GM19467 (cell line): ENCODE measurements around the gene GSTM4.

ENCODE experiments used
- ATAC-seq: cut with Tn5 transposase; IDR thresholded peaks from one replicate; pipeline ENCODE4 v1.9.1; 2021; ENCODE audit warnings: mild to moderate bottlenecking, moderate library complexity; ENCODE audit not compliant: unreplicated experiment

The GSTM4 gene

GRCh38 chr1:109655615-109656519, at the start of gene GSTM4:
TSS of gene GSTM4 (plus strand) at chr1:109656099. CDS start at chr1:109656390, 291 bp downstream.
- peak; percentile 92 for ATAC-seq

DNA sequence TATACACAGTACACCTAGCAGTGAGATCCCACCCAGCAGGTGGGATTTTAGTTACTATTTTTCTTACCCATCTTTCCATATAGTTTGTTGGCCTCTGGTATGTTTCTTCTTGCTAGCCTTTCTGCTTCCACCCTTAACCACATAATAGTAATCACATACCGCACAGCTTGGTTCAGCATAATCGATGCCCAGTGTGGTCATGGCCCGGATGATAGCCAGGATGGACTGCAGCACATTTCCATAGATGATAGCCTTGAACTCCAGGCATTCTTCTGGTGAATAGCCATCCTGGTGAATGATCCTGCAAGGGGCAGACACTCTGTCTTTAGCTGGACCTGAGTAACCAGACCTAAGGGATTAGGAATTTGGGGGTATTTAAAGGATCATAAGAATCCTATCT, 46.0 kb upstream of the GSTM4 start:
- ATAC-seq = no peak

DNA sequence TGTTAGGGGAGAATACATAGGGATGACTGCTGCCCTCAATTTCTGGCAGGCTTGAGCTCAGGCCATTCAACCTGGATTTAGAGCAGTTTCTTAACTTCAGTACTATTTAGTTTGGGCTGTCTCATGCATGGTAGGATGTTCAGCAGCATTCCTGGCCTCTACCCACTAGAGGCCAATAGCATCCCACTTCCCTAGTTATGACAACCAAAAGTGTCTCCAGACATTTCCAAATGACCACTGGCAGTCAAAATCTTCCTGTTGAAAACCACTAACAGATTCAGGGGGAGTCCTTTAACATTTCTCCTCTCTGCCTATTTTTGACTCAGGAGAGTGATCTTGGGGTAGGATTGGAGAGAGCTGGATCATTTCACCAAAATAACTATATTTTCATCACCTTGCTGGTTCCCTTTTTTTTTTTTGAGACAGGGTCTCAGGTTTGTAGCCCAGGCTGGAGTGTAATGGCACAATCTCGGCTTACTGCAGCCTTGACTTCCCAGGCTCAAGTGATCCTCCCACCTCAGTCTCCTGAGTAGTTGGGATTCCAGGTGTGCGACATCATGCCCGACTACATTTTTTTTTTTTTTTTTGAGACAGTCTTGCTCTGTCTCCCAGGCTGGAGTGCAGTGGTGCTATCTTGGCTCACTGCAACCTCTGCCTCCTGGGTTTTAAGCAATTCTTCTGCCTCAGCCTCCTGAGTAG, 45.1 kb upstream of the GSTM4 start:
- ATAC-seq = no peak

GRCh38 chr1:109611308-109611990, 44.5 kb upstream of the GSTM4 start:
- no peak for ATAC-seq

DNA sequence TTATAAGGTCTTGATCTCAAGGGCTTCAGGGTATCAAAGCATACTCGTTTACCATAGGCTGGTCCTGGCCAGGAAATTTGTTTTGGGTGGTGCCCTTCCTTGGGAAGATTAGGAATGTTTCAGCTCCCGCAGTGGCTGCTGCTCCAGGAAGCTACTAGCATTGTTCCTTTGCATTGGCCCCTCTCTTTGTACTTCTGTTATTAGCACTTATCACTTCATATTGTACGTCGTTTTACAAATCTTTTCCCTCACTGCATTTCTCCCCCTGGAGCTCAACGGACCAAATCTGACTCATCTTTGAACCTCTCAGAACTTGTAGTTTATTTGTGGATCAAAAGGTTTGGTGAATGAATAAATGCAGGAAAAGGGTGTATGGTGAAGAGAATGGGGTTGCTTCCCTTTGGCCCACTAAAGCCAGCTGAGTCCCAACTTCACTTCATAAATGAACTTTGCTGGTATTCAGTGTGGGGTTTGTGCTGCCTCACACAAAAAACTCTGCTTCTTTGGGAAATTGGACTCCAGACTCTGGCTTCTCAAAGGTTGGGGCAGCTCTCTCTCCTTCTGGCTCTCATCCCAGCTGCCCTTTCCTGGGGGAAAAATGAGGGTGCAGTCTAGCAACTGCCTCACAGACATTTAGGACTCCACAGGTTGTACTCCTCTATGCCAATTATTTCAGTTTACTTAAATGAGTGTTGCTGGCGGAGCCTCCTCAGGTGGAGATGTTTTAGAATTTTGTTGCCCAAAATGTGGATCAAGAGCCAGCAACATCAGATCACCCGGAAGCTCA, 42.3 kb upstream of the GSTM4 start:
- no peak for ATAC-seq

DNA sequence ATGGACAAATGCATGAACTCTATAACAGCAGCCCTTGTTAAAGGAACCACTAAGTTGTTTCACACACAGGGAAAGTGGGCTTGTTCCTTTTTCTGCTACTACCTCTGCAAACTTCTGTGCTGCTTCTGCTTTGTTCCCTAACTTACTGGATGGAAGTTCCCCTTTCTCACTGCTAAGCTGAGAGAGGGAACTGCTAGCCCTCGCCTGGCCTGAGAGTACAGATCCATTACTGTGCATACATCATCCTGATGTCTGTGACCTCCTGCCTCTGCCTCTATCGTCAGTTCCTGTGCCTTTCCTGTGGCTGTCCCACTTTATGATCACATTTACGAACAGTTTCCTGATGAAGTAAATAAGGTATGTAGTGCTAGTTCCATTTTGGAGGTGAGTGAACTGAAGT, 40.0 kb upstream of the GSTM4 start:
- no peak for ATAC-seq

GRCh38 chr1:109616391-109616790, 39.5 kb upstream of the GSTM4 start:
- no peak for ATAC-seq

DNA sequence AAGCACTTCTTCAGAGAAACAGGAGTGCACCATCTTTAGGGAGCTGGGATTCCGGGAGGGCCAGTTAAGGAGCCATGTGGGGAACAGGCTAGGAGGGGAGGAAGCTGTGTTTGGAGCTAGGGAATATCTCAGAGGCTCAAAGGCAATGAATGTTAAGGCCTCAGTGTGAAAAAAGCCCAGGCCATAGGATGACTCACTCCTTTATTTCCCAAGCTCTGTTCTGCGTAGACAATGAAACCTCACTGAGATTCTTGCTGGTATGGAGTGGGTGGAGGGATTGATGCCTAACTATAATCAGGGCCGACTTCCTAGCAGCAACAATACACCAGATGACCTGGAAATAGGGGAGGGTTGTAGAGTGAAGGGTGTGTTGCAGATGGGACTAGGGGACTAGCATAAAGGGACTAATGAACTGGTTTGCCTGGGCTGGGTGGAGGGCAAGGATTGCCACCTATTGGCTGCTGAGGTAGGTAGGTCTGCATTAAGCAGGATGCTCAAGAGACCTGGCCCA, 38.6 kb upstream of the GSTM4 start:
- no peak for ATAC-seq

- ATAC-seq = no peak
Observed at GRCh38 chr1:109618661-109619575, 37.0 kb upstream of the GSTM4 start.

DNA sequence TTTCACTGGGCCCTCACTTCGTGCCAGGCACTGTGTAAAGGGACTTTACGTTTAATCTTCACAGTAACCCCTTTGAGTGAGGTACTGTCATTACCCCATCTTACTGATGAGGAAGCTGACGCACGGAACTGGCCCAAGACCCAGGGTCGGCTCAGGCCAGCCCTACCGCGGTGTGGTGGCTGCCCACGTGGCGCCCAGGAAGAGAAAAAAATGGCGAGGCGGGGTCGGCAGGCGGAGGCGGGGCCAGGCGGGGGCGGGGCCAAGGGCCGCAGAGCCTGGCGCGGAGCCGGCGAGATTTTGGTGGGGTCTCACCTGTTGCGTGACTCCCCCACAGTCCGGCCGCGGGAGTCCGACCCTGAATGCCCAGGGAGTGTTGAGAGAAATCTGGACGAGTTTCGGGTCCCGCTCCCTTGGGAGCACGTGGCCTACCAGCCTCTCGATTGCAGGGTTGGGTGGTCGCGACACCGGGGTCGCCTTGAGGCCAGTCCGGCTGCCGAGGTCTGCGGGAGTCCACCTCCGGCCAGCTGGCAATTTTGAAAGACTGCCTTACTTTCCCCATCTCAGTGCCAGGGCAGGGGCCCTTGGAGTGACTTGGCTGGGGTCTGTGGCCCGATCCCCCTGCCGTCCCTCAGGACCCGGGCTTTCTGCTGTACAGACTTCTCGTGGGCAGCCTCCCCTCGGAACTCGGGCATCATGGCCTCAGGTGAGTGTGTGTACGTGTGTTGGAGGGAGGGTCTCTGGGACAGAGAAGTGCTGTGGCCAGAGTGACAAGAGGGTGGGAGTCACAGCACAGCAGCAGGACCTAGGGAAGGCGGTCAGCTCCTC, 36.1 kb upstream of the GSTM4 start, which contains the start of the genes AMPD2 and GNAT2:
TSS of gene AMPD2 (plus strand) at position 262 of the 825 bp plus-strand sequence. CDS start 1,339 bp downstream, outside the sequence.
TSS of gene GNAT2 (minus strand) at position 41 of the 825 bp plus-strand sequence. CDS start 6,746 bp downstream, outside the sequence.
- ATAC-seq = peak; percentile 45

DNA sequence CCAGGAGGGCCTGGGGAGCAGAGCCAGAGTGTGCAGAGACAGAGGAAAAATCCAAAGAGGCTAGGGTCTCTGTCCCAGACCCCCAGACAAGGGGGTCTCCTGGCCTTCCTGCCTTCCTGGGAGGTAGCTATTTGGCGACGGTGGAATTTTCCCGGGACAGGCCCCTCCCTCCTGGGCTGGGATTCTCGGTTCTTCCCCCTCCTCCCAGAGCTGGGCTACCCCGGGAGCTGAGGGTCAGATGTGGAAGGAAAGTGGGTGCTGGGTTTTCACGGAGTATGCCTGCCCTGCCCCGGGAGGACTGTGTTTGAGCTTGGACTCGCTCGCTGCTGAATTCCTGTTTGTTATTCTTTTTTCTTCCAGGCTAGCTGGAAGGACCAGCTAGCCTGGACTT, 35.5 kb upstream of the GSTM4 start:
- ATAC-seq = no peak

GRCh38 chr1:109620841-109621286, 35.0 kb upstream of the GSTM4 start:
- ATAC-seq = peak; percentile 73

GRCh38 chr1:109621379-109622136, 34.3 kb upstream of the GSTM4 start:
- no peak for ATAC-seq

GRCh38 chr1:109622137-109622892, 33.6 kb upstream of the GSTM4 start:
- no peak for ATAC-seq

GRCh38 chr1:109622895-109623294, 33.0 kb upstream of the GSTM4 start:
- ATAC-seq = no peak

DNA sequence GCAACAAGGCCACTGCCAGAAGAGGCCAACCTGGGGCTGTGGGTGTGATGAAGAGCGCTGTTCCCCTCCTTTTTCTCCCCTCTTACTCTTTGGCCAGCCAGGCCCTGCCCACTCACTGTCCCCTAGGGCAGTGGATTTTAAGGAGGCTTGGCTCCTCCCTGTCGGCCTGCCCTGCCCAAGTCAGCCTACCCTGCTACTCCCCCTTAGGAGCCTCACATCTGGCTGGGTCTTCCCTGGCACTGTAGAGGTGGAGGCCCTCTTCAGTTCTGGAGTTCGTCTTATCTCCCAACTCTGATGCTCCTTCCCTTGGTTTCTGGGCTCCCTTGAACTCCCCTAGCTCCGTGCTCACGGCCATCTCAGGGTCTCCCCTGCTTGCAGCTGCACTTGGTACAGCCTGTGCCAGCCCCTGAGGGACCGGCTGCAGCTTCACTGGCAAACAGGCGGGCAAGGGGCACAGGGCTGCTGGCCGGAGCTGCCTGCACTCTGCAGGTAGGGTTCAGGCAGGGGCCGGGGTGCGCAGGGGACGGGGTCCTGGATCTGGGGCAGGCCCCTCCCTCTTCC, 32.2 kb upstream of the GSTM4 start:
- ATAC-seq = no peak
